ENCODE measurements around the gene RPL18. TPM values are rescaled to one million over a fixed set of nuclear protein-coding genes. Genes with fewer than 3 reads are reported as not detected.

The RPL18 gene
- total RNA-seq, 1 experiment from 2014 or later, result 1,618 TPM

DNA sequence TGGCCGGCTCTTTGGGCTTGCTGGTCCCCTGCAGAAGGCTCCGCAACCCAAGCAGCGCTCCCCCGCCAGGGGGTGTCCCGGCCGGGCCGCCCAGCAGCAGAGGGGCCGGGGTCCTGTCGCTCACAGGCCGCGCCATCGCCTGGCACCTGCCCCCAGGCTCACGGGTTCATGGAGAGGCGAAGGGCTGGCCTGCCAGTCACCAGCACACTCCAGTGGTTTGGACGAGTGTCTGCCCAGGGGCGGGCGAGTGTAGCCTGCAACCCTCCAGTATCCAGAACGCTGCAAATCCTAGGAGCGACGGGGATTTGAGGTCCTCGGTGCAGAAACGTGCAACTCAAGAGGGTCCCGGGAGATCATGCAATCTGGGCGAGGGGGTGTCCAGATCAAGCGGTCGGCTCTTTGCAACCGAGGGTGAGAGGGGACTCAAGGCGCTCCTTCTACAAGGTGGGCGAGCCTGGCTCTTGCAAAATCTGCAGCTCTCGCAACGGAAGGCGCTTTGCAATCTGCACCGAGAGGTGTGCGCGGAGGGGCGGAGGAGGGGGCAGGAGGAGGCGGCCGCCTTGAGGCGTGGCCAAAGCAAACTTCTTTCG, 18.0 kb upstream of the RPL18 start, which contains the start of gene DBP:
TSS of gene DBP (minus strand) at position 521 of the 590 bp plus-strand sequence. CDS start at position 136, 385 bp downstream.
- CTCF ChIA-PET, result interaction anchor here (0.7 kb wide), 1 partner anchor 461 kb away, joined by 12 read pairs; no protein-coding TSS in a partner anchor
- H3K36me3 ChIP-seq (ENCODE audit: low read depth), result no peaks in the 10 kb centered on the region
- peak in 1 of 2 experiments; percentile 63 for DNase-seq
- H3K4me3 ChIP-seq, result peak within 1 kb of the TSS; percentile 74
- H3K79me2 ChIP-seq (ENCODE audit: low read depth), result peaks cover 11% of the 10 kb centered on the region
- peak within 1 kb of the TSS; percentile 84 for H3K27ac ChIP-seq
- H3K4me2 ChIP-seq, result peak within 1 kb of the TSS; percentile 83
- intact Hi-C loops (cut with micrococcal nuclease; ENCODE audit: unreplicated experiment), result loop anchor here (1.0 to 5.0 kb wide), 3 partner anchors 18 to 135 kb away; partner anchors contain the start of genes RPL18 and SPHK2
- no TSS peak for BruUV-seq (replicated peaks)
- TF ChIP-seq, protein P1, sequence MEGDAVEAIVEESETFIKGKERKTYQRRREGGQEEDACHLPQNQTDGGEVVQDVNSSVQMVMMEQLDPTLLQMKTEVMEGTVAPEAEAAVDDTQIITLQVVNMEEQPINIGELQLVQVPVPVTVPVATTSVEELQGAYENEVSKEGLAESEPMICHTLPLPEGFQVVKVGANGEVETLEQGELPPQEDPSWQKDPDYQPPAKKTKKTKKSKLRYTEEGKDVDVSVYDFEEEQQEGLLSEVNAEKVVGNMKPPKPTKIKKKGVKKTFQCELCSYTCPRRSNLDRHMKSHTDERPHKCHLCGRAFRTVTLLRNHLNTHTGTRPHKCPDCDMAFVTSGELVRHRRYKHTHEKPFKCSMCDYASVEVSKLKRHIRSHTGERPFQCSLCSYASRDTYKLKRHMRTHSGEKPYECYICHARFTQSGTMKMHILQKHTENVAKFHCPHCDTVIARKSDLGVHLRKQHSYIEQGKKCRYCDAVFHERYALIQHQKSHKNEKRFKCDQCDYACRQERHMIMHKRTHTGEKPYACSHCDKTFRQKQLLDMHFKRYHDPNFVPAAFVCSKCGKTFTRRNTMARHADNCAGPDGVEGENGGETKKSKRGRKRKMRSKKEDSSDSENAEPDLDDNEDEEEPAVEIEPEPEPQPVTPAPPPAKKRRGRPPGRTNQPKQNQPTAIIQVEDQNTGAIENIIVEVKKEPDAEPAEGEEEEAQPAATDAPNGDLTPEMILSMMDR (conservative IDR thresholded peaks at IDR 0.05), result peak; percentile 27; the same call in 1 of the 2 replicates
- no peak for TF ChIP-seq EZH2 (IDR thresholded peaks at IDR 0.05; ENCODE audit: low read depth)
- no peaks in the 10 kb centered on the region for H4K20me1 ChIP-seq (ENCODE audit: insufficient read depth)
- H3K27me3 ChIP-seq (ENCODE audit: insufficient read depth, low read depth), result no peaks in the 10 kb centered on the region
- peak within 1 kb of the TSS; percentile 85 for H2AFZ ChIP-seq
- no peaks in the 10 kb centered on the region for H3K9me2 ChIP-seq (ENCODE audit: insufficient read depth)
- POLR2A ChIA-PET (ENCODE audit: unreplicated experiment), result no interaction called here
- no peaks in the 10 kb centered on the region for H3K9me3 ChIP-seq (ENCODE audit: insufficient read depth, low read depth)
- peaks cover 43% of the 10 kb centered on the region for H3F3A ChIP-seq (ENCODE audit: insufficient read depth, low read depth)
- peaks cover 31% of the 10 kb centered on the region for H3K4me1 ChIP-seq (replicated peaks; ENCODE audit: insufficient read depth)

DNA sequence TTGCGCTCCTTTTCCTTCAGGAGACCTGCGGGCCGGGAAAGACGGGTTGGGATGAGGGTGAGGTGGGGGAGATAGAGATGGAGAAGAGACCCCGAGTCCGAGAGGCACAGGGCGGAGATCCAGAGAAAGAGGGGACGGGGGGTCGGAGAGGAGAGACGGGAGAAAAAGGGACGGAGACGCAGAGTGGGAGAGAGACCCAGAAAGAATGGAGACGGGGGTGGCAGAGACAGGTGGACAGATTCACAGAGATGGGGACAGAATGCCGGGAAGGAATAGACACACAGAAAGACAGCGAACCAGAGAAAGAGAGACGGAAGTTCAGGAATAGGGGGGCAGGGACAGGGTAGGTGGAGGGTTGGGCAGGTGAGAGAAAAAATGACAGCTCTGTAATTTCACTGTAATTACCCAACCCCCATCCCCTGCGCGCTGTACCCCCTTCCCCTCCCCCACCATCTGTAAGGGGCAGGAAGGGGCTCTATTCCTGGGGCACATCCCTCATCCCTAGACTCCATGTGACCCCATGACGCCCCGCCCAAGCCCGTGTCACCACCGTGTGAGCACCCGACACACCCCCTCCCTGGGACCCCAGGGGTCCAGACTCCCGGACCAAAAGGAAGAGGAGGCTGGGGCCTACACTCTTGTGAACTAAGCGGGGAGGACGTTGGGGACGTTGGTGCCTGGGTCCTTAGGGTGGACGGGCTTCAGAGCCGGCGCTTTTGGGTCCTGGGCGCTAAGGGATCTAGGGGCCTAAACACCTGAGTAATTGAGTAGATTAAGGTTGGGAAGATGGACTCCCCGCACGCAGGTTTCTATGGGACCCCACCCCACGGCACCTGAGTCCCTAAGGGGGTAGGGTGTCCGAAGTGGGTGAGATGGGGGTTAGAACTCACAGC, 17.2 kb upstream of the RPL18 start:
- no TSS peak for BruUV-seq (replicated peaks)
- Histone ChIP-seq H3K79me2 (ENCODE audit: low read depth) (peaks cover 11% of the 10 kb centered on the region), H3K27me3 (ENCODE audit: insufficient read depth, low read depth) (no peaks in the 10 kb centered on the region), H3K4me3 (peak overlapping the region; percentile 74), H3K9me2 (ENCODE audit: insufficient read depth) (no peaks in the 10 kb centered on the region), H3K27ac (peak overlapping the region; percentile 52), H3K9me3 (ENCODE audit: insufficient read depth, low read depth) (no peaks in the 10 kb centered on the region), H3F3A (ENCODE audit: insufficient read depth, low read depth) (peaks cover 46% of the 10 kb centered on the region), H4K20me1 (ENCODE audit: insufficient read depth) (no peaks in the 10 kb centered on the region), H3K4me2 (peak overlapping the region; percentile 83), H3K36me3 (ENCODE audit: low read depth) (no peaks in the 10 kb centered on the region; the same call in 1 of the 2 replicates), H2AFZ (peak overlapping the region; percentile 78), H3K4me1 (replicated peaks; ENCODE audit: insufficient read depth) (peaks cover 31% of the 10 kb centered on the region)
- ChIA-PET POLR2A (ENCODE audit: unreplicated experiment) (no interaction called here), CTCF (interaction anchor here (0.7 kb wide), 1 partner anchor 461 kb away, joined by 12 read pairs; no protein-coding TSS in a partner anchor)
- peak; percentile 38 to 39 for DNase-seq
- intact Hi-C loops (cut with micrococcal nuclease; ENCODE audit: unreplicated experiment), result loop anchor here (5.0 kb wide), 2 partner anchors 101 to 134 kb away; no protein-coding TSS in a partner anchor
- TF ChIP-seq EZH2 (IDR thresholded peaks at IDR 0.05; ENCODE audit: low read depth), result no peak
- TF ChIP-seq, protein P1 (conservative IDR thresholded peaks at IDR 0.05), result no peak

DNA sequence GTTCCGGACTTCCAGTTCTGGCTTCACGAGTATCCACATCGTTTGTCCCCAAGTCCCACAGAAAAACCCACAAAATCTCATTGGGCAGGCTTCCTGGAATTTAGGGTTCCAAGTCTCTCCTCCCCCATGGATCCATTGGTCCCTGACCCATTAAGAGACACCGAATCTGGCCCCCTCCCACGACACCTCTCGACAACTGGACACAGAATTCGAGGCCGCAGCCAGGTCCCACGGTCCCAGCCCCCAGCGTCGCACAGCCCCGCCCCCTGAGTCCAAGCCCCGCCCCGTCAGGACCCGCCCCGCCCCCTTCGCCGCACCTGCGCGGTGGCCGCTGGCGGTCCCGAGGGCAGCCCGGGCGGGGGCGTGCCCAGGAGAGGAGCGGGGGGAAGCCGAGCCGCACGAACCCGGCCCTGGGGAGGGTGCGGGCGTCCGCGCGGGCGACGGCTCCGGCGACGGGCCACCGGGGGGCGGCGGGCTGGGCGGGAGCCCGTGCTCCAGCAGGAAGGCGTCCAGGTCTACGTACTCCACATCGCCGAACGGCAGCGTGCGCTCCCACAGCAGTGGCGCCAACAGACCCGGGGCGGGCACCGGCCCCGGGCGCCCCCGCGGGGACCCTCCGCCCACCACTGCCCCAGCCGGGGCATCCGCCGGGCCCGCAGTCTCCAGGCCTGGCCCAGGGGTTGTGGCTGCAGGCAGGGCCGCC, 16.4 kb upstream of the RPL18 start:
- POLR2A ChIA-PET (ENCODE audit: unreplicated experiment), result no interaction called here

More for the DNA sequence above, 16.4 kb upstream of the RPL18 start:
- no TSS peak for BruUV-seq (replicated peaks)
- Histone ChIP-seq H3K4me3 (peak overlapping the region; percentile 74), H3K36me3 (ENCODE audit: low read depth) (no peaks in the 10 kb centered on the region; the same call in 1 of the 2 replicates), H3K4me1 (replicated peaks; ENCODE audit: insufficient read depth) (peaks cover 31% of the 10 kb centered on the region), H3K27ac (peak overlapping the region; percentile 85), H3K79me2 (ENCODE audit: low read depth) (peaks cover 11% of the 10 kb centered on the region), H4K20me1 (ENCODE audit: insufficient read depth) (no peaks in the 10 kb centered on the region), H3K27me3 (ENCODE audit: insufficient read depth, low read depth) (no peaks in the 10 kb centered on the region), H3K9me2 (ENCODE audit: insufficient read depth) (no peaks in the 10 kb centered on the region), H3F3A (ENCODE audit: insufficient read depth, low read depth) (peaks cover 49% of the 10 kb centered on the region), H2AFZ (peak overlapping the region; percentile 78), H3K9me3 (ENCODE audit: insufficient read depth, low read depth) (no peaks in the 10 kb centered on the region), H3K4me2 (peak overlapping the region; percentile 83)
- CTCF ChIA-PET, result no interaction called here
- peak; percentile 51 to 78 for DNase-seq
- intact Hi-C loops (cut with micrococcal nuclease; ENCODE audit: unreplicated experiment), result loop anchor here (5.0 kb wide), 2 partner anchors 102 to 133 kb away; no protein-coding TSS in a partner anchor
- no peak for TF ChIP-seq EZH2 (IDR thresholded peaks at IDR 0.05; ENCODE audit: low read depth)
- TF ChIP-seq, protein P1 (conservative IDR thresholded peaks at IDR 0.05), result no peak

All from PC-9 (cell line).